ENCODE results near the gene DBT.

DBT gene

GRCh38 chr1:100177295-100178041 is 72.2 kb downstream of the DBT start:
- Histone ChIP-seq H3K9ac (ENCODE audit: low read depth in 1 of 2, low read length in 2 of 2) (no peak overlapping the region), H3K4me3 (ENCODE audit: low read length in 2 of 2) (no peak overlapping the region)

GRCh38 chr1:100168051-100168450 is 81.6 kb downstream of the DBT start:
- Histone ChIP-seq H3K27ac (ENCODE audit: low read depth in 2 of 2, low read length in 2 of 2) (no peak overlapping the region), H3K9ac (ENCODE audit: low read depth in 1 of 2, low read length in 2 of 2) (no peak overlapping the region), H3K27me3 (ENCODE audit: control insufficient read depth in 2 of 2, insufficient read depth in 2 of 2, low read length in 2 of 2) (no peaks in the 10 kb centered on the region), H3K9me3 (ENCODE audit: control insufficient read depth in 2 of 2, low read length in 2 of 2) (no peaks in the 10 kb centered on the region), H3K36me3 (ENCODE audit: control insufficient read depth in 2 of 2, insufficient read depth in 2 of 2, low read length in 2 of 2) (no peaks in the 10 kb centered on the region), H3K4me1 (ENCODE audit: control insufficient read depth in 2 of 2, insufficient read depth in 2 of 2, low read length in 2 of 2) (no peaks in the 10 kb centered on the region), H3K4me3 (ENCODE audit: low read length in 2 of 2) (no peak overlapping the region)

More at GRCh38 chr1:100177295-100178041, 72.2 kb downstream of the DBT start:
- no peaks in the 10 kb centered on the region for H3K4me1 ChIP-seq (ENCODE audit: control insufficient read depth in 2 of 2, insufficient read depth in 2 of 2, low read length in 2 of 2)
- H3K36me3 ChIP-seq (ENCODE audit: control insufficient read depth in 2 of 2, insufficient read depth in 2 of 2, low read length in 2 of 2) = no peaks in the 10 kb centered on the region
- no peaks in the 10 kb centered on the region for H3K9me3 ChIP-seq (ENCODE audit: control insufficient read depth in 2 of 2, low read length in 2 of 2)
- H3K27ac ChIP-seq (ENCODE audit: low read depth in 2 of 2, low read length in 2 of 2) = no peak overlapping the region
- H3K27me3 ChIP-seq (ENCODE audit: control insufficient read depth in 2 of 2, insufficient read depth in 2 of 2, low read length in 2 of 2) = no peaks in the 10 kb centered on the region

- Histone ChIP-seq H3K4me1 (ENCODE audit: control insufficient read depth in 2 of 2, insufficient read depth in 2 of 2, low read length in 2 of 2) (no peaks in the 10 kb centered on the region), H3K4me3 (ENCODE audit: low read length in 2 of 2) (no peak overlapping the region), H3K27ac (ENCODE audit: low read depth in 2 of 2, low read length in 2 of 2) (no peak overlapping the region), H3K9ac (ENCODE audit: low read depth in 1 of 2, low read length in 2 of 2) (no peak overlapping the region), H3K27me3 (ENCODE audit: control insufficient read depth in 2 of 2, insufficient read depth in 2 of 2, low read length in 2 of 2) (no peaks in the 10 kb centered on the region), H3K36me3 (ENCODE audit: control insufficient read depth in 2 of 2, insufficient read depth in 2 of 2, low read length in 2 of 2) (no peaks in the 10 kb centered on the region), H3K9me3 (ENCODE audit: control insufficient read depth in 2 of 2, low read length in 2 of 2) (no peaks in the 10 kb centered on the region)
Observed at GRCh38 chr1:100164702-100165101, 84.9 kb downstream of the DBT start.

- Histone ChIP-seq H3K27ac (ENCODE audit: low read depth in 2 of 2, low read length in 2 of 2) (no peak overlapping the region), H3K4me1 (ENCODE audit: control insufficient read depth in 2 of 2, insufficient read depth in 2 of 2, low read length in 2 of 2) (no peaks in the 10 kb centered on the region), H3K9ac (ENCODE audit: low read depth in 1 of 2, low read length in 2 of 2) (no peak overlapping the region), H3K36me3 (ENCODE audit: control insufficient read depth in 2 of 2, insufficient read depth in 2 of 2, low read length in 2 of 2) (no peaks in the 10 kb centered on the region), H3K9me3 (ENCODE audit: control insufficient read depth in 2 of 2, low read length in 2 of 2) (no peaks in the 10 kb centered on the region), H3K4me3 (ENCODE audit: low read length in 2 of 2) (no peak overlapping the region), H3K27me3 (ENCODE audit: control insufficient read depth in 2 of 2, insufficient read depth in 2 of 2, low read length in 2 of 2) (no peaks in the 10 kb centered on the region)
Observed at GRCh38 chr1:100164216-100164615, 85.4 kb downstream of the DBT start.

GRCh38 chr1:100162881-100163280 is 86.8 kb downstream of the DBT start:
- no peaks in the 10 kb centered on the region for H3K36me3 ChIP-seq (ENCODE audit: control insufficient read depth in 2 of 2, insufficient read depth in 2 of 2, low read length in 2 of 2)
- no peaks in the 10 kb centered on the region for H3K4me1 ChIP-seq (ENCODE audit: control insufficient read depth in 2 of 2, insufficient read depth in 2 of 2, low read length in 2 of 2)
- H3K27me3 ChIP-seq (ENCODE audit: control insufficient read depth in 2 of 2, insufficient read depth in 2 of 2, low read length in 2 of 2) = no peaks in the 10 kb centered on the region
- H3K9ac ChIP-seq (ENCODE audit: low read depth in 1 of 2, low read length in 2 of 2) = no peak overlapping the region
- H3K9me3 ChIP-seq (ENCODE audit: control insufficient read depth in 2 of 2, low read length in 2 of 2) = no peaks in the 10 kb centered on the region
- H3K27ac ChIP-seq (ENCODE audit: low read depth in 2 of 2, low read length in 2 of 2) = no peak overlapping the region
- H3K4me3 ChIP-seq (ENCODE audit: low read length in 2 of 2) = no peak overlapping the region

- Histone ChIP-seq H3K9ac (ENCODE audit: low read depth in 1 of 2, low read length in 2 of 2) (no peak overlapping the region), H3K27me3 (ENCODE audit: control insufficient read depth in 2 of 2, insufficient read depth in 2 of 2, low read length in 2 of 2) (no peaks in the 10 kb centered on the region), H3K4me3 (ENCODE audit: low read length in 2 of 2) (no peak overlapping the region), H3K27ac (ENCODE audit: low read depth in 2 of 2, low read length in 2 of 2) (no peak overlapping the region), H3K36me3 (ENCODE audit: control insufficient read depth in 2 of 2, insufficient read depth in 2 of 2, low read length in 2 of 2) (peaks cover 9 to 20% of the 10 kb centered on the region in 2 donors), H3K4me1 (ENCODE audit: control insufficient read depth in 2 of 2, insufficient read depth in 2 of 2, low read length in 2 of 2) (no peaks in the 10 kb centered on the region), H3K9me3 (ENCODE audit: control insufficient read depth in 2 of 2, low read length in 2 of 2) (no peaks in the 10 kb centered on the region)
Observed at GRCh38 chr1:100152271-100152670, 97.4 kb downstream of the DBT start.

GRCh38 chr1:100151679-100152078 is 98.0 kb downstream of the DBT start:
- H3K27ac ChIP-seq (ENCODE audit: low read depth in 2 of 2, low read length in 2 of 2) = no peak overlapping the region
- no peaks in the 10 kb centered on the region for H3K9me3 ChIP-seq (ENCODE audit: control insufficient read depth in 2 of 2, low read length in 2 of 2)
- H3K36me3 ChIP-seq (ENCODE audit: control insufficient read depth in 2 of 2, insufficient read depth in 2 of 2, low read length in 2 of 2) = peaks cover 13 to 23% of the 10 kb centered on the region in 2 donors
- H3K4me3 ChIP-seq (ENCODE audit: low read length in 2 of 2) = no peak overlapping the region
- H3K27me3 ChIP-seq (ENCODE audit: control insufficient read depth in 2 of 2, insufficient read depth in 2 of 2, low read length in 2 of 2) = no peaks in the 10 kb centered on the region
- H3K9ac ChIP-seq (ENCODE audit: low read depth in 1 of 2, low read length in 2 of 2) = no peak overlapping the region
- H3K4me1 ChIP-seq (ENCODE audit: control insufficient read depth in 2 of 2, insufficient read depth in 2 of 2, low read length in 2 of 2) = no peaks in the 10 kb centered on the region

GRCh38 chr1:100147875-100148274 is 101.8 kb downstream of the DBT start:
- peaks cover 41 to 51% of the 10 kb centered on the region in 2 donors for H3K36me3 ChIP-seq (ENCODE audit: control insufficient read depth in 2 of 2, insufficient read depth in 2 of 2, low read length in 2 of 2)

GRCh38 chr1:100146958-100147357 is 102.7 kb downstream of the DBT start:
- H3K36me3 ChIP-seq (ENCODE audit: control insufficient read depth in 2 of 2, insufficient read depth in 2 of 2, low read length in 2 of 2) = peaks cover 47 to 56% of the 10 kb centered on the region in 2 donors
- H3K27me3 ChIP-seq (ENCODE audit: control insufficient read depth in 2 of 2, insufficient read depth in 2 of 2, low read length in 2 of 2) = no peaks in the 10 kb centered on the region
- no peak overlapping the region for H3K4me3 ChIP-seq (ENCODE audit: low read length in 2 of 2)
- H3K9me3 ChIP-seq (ENCODE audit: control insufficient read depth in 2 of 2, low read length in 2 of 2) = no peaks in the 10 kb centered on the region
- H3K4me1 ChIP-seq (ENCODE audit: control insufficient read depth in 2 of 2, insufficient read depth in 2 of 2, low read length in 2 of 2) = no peaks in the 10 kb centered on the region
- no peak overlapping the region for H3K27ac ChIP-seq (ENCODE audit: low read depth in 2 of 2, low read length in 2 of 2)
- H3K9ac ChIP-seq (ENCODE audit: low read depth in 1 of 2, low read length in 2 of 2) = no peak overlapping the region

More at GRCh38 chr1:100147875-100148274, 101.8 kb downstream of the DBT start:
- no peaks in the 10 kb centered on the region for H3K4me1 ChIP-seq (ENCODE audit: control insufficient read depth in 2 of 2, insufficient read depth in 2 of 2, low read length in 2 of 2)
- H3K27ac ChIP-seq (ENCODE audit: low read depth in 2 of 2, low read length in 2 of 2) = no peak overlapping the region
- no peak overlapping the region for H3K9ac ChIP-seq (ENCODE audit: low read depth in 1 of 2, low read length in 2 of 2)
- no peaks in the 10 kb centered on the region for H3K27me3 ChIP-seq (ENCODE audit: control insufficient read depth in 2 of 2, insufficient read depth in 2 of 2, low read length in 2 of 2)
- H3K9me3 ChIP-seq (ENCODE audit: control insufficient read depth in 2 of 2, low read length in 2 of 2) = no peaks in the 10 kb centered on the region
- no peak overlapping the region for H3K4me3 ChIP-seq (ENCODE audit: low read length in 2 of 2)

GRCh38 chr1:100145116-100145515 is 104.5 kb downstream of the DBT start:
- H3K4me3 ChIP-seq (ENCODE audit: low read length in 2 of 2) = no peak overlapping the region
- H3K27me3 ChIP-seq (ENCODE audit: control insufficient read depth in 2 of 2, insufficient read depth in 2 of 2, low read length in 2 of 2) = no peaks in the 10 kb centered on the region
- peaks cover 56 to 70% of the 10 kb centered on the region in 2 donors for H3K36me3 ChIP-seq (ENCODE audit: control insufficient read depth in 2 of 2, insufficient read depth in 2 of 2, low read length in 2 of 2)
- H3K27ac ChIP-seq (ENCODE audit: low read depth in 2 of 2, low read length in 2 of 2) = no peak overlapping the region
- no peaks in the 10 kb centered on the region for H3K9me3 ChIP-seq (ENCODE audit: control insufficient read depth in 2 of 2, low read length in 2 of 2)
- H3K4me1 ChIP-seq (ENCODE audit: control insufficient read depth in 2 of 2, insufficient read depth in 2 of 2, low read length in 2 of 2) = no peaks in the 10 kb centered on the region
- H3K9ac ChIP-seq (ENCODE audit: low read depth in 1 of 2, low read length in 2 of 2) = no peak overlapping the region
